Measurements from ENCODE around the gene NSG2.

The NSG2 gene

GRCh38 chr5:174045470-174046025 is at the start of gene NSG2:
NSG2 (plus strand) TSS chr5:174045706; CDS start chr5:174046756, 1,050 bp downstream.
- DNase-seq (ENCODE audit: low spot score), result peak; percentile 73
- peak; percentile 74 for TF ChIP-seq CTCF (IDR thresholded peaks at IDR 0.05; ENCODE audit: borderline replicate concordance, control extremely low read depth, extremely low read depth, insufficient read depth, missing control alignments)
- in situ Hi-C loops (cut with MboI; ENCODE audit: low sequenced_read_pairs, unreplicated experiment), result loop anchor here (10.0 kb wide), 1 partner anchor 259 kb away; no protein-coding TSS in a partner anchor

- no peak for TF ChIP-seq CTCF (IDR thresholded peaks at IDR 0.05; ENCODE audit: borderline replicate concordance, control extremely low read depth, extremely low read depth, insufficient read depth, missing control alignments)
- in situ Hi-C loops (cut with MboI; ENCODE audit: low sequenced_read_pairs, unreplicated experiment), result no loop called here
- DNase-seq (ENCODE audit: low spot score), result no peak
These were observed 48.2 kb upstream of the NSG2 start for GRCh38 chr5:173997331-173997730.

DNA sequence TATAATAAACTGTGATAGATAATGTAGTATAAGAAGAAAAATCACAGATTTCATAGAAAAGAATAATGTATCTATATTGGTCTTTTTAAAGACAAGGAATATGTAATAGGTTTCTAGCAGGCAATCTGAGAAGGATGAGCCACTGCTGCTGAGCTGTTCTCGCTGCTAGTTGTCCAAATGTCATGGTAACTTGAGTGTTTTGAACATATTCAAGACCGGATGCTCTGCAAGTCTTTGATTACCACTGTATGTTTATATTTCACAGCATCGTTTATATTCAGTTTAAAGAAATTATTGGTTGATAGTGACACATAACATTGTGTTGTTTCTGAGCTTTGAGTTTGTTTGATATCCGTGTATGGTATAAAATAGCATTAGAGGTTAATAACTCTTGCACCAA is 47.0 kb upstream of the NSG2 start:
- no peak for DNase-seq (ENCODE audit: low spot score)
- in situ Hi-C loops (cut with MboI; ENCODE audit: low sequenced_read_pairs, unreplicated experiment), result no loop called here
- TF ChIP-seq CTCF (IDR thresholded peaks at IDR 0.05; ENCODE audit: borderline replicate concordance, control extremely low read depth, extremely low read depth, insufficient read depth, missing control alignments), result no peak

DNA sequence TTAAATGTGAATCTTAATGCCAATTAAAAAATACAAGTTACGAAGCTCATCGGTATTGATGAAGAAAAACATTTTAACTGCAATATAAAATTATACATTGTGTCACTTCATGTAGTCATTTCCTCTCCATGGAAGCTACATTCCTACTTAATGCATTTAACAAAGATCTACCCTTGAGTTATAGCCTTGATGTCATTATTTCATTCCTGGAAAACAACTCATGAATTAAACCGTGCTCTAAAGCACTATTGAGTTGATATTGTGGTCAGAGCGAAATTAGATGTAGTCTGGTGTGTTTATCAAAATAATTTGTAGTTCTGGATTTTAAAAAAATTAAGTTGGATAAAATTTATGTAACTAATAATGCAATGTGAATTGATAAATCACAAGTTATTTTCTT is 45.4 kb upstream of the NSG2 start:
- in situ Hi-C loops (cut with MboI; ENCODE audit: low sequenced_read_pairs, unreplicated experiment), result no loop called here
- no peak for TF ChIP-seq CTCF (IDR thresholded peaks at IDR 0.05; ENCODE audit: borderline replicate concordance, control extremely low read depth, extremely low read depth, insufficient read depth, missing control alignments)
- DNase-seq (ENCODE audit: low spot score), result no peak

DNA sequence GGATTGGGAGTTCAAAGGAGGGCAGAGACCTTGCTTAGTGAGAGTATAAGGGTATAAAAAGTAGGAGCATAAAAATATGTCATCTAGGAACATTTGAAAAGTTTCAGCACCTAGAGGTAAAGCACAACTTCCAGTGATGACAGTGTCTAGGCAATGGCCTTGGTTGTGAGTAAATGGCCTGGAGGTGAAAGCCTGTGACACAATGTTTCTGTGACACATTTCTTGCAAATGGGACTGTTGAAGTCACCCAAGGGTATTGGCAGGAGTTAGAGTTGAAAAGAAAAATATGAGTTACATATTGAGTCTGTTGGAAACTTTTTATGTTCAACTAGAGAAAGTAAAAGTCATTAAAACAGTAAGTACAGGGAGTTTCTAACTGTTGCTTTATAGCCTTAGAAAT is 41.7 kb upstream of the NSG2 start:
- no peak for TF ChIP-seq CTCF (IDR thresholded peaks at IDR 0.05; ENCODE audit: borderline replicate concordance, control extremely low read depth, extremely low read depth, insufficient read depth, missing control alignments)
- in situ Hi-C loops (cut with MboI; ENCODE audit: low sequenced_read_pairs, unreplicated experiment), result no loop called here
- DNase-seq (ENCODE audit: low spot score), result no peak

- in situ Hi-C loops (cut with MboI; ENCODE audit: low sequenced_read_pairs, unreplicated experiment), result no loop called here
- TF ChIP-seq CTCF (IDR thresholded peaks at IDR 0.05; ENCODE audit: borderline replicate concordance, control extremely low read depth, extremely low read depth, insufficient read depth, missing control alignments), result no peak
- DNase-seq (ENCODE audit: low spot score), result no peak
These were observed 36.6 kb upstream of the NSG2 start for GRCh38 chr5:174008922-174009321.

All from GM13976 (cell line).